WTC11 (cell line): Measurements from ENCODE around the gene TP53AIP1. TPM values are rescaled to one million over a fixed set of nuclear protein-coding genes. Genes with fewer than 3 reads are reported as not detected.

Experiments
- ATAC-seq: fragments of 200-7000 bp; cut with Tn5 transposase; 2 replicates; pipeline ENCODE4 v1.10.0; 2021; ENCODE audit warnings: mild to moderate bottlenecking, moderate library complexity
- CTCF ChIA-PET: fragments of 300-600 bp; sonication (Branson Sonifier 250); formaldehyde crosslinking; loops from one replicate; lab custom pipeline; 2021; ENCODE audit warnings: antibody characterized with exemption; lab: Charles Lee
- POLR2A ChIA-PET: fragments of 350-600 bp; sonication (Branson Sonifier 250); formaldehyde crosslinking; loops from one replicate; lab custom pipeline; 2021; ENCODE audit warnings: antibody characterized with exemption; lab: Charles Lee
- DNase-seq: peaks from one replicate; pipeline ENCODE4 v3.0.0; 2021; ENCODE audit warnings: low spot score
- H3K27ac Mint-ChIP-seq: 2 replicates; pipeline ENCODE4 v1.8.0; 2021; ENCODE audit warnings: mixed read lengths
- H3K27me3 Mint-ChIP-seq: 2 replicates; pipeline ENCODE4 v1.8.0; 2021; ENCODE audit warnings: low read depth, mild to moderate bottlenecking, moderate library complexity, mixed read lengths
- H3K36me3 Mint-ChIP-seq: 2 replicates; pipeline ENCODE4 v1.8.0; 2021; ENCODE audit warnings: mixed read lengths
- H3K4me1 Mint-ChIP-seq: 2 replicates; pipeline ENCODE4 v1.8.0; 2022; ENCODE audit warnings: mixed read lengths
- H3K4me3 Mint-ChIP-seq: 2 replicates; pipeline ENCODE4 v1.8.0; 2021; ENCODE audit warnings: mild to moderate bottlenecking, moderate library complexity, mixed read lengths
- H3K9me3 Mint-ChIP-seq: 2 replicates; pipeline ENCODE4 v1.8.0; 2021; ENCODE audit warnings: mixed read lengths
- ARID4B ChIP-seq: sonication (generic); formaldehyde crosslinking; IDR thresholded peaks from 2 replicates; pipeline ENCODE4 v1.8.0; 2023; ENCODE audit warnings: missing genetic modification reagents, mild to moderate bottlenecking, borderline replicate concordance
- ATF1 ChIP-seq: sonication (generic); formaldehyde crosslinking; IDR thresholded peaks from 2 replicates; pipeline ENCODE4 v1.8.1; 2023; ENCODE audit warnings: mild to moderate bottlenecking, moderate library complexity, missing genetic modification reagents
- ATF2 ChIP-seq: sonication (generic); formaldehyde crosslinking; IDR thresholded peaks from 2 replicates; pipeline ENCODE4 v1.8.1; 2022; ENCODE audit warnings: low read depth, missing genetic modification reagents, borderline replicate concordance
- CREB1 ChIP-seq: sonication (generic); formaldehyde crosslinking; IDR thresholded peaks from 2 replicates; pipeline ENCODE4 v1.8.0; 2023; ENCODE audit warnings: mild to moderate bottlenecking, missing genetic modification reagents
- FOXK1 ChIP-seq: sonication (generic); formaldehyde crosslinking; IDR thresholded peaks from 2 replicates; pipeline ENCODE4 v1.8.0; 2022; ENCODE audit warnings: mild to moderate bottlenecking, moderate library complexity, missing genetic modification reagents
- GTF2I ChIP-seq: fragments of 250-450 bp; sonication (Bioruptor Pico); conservative IDR thresholded peaks from 2 replicates; pipeline ENCODE4 v1.4.0; 2021; ENCODE audit warnings: mild to moderate bottlenecking
- JAZF1 ChIP-seq: fragments of 250-450 bp; sonication (Bioruptor Pico); IDR thresholded peaks from 2 replicates; pipeline ENCODE4 v1.9.0; 2021; ENCODE audit warnings: moderate library complexity, mild to moderate bottlenecking, inconsistent platforms
- SMAD3 ChIP-seq: sonication (generic); formaldehyde crosslinking; IDR thresholded peaks from 2 replicates; pipeline ENCODE4 v1.8.0; 2022; ENCODE audit warnings: missing genetic modification reagents, mild to moderate bottlenecking, borderline replicate concordance
- TP53 ChIP-seq: sonication (generic); formaldehyde crosslinking; IDR thresholded peaks from 2 replicates; pipeline ENCODE4 v1.8.1; 2023; ENCODE audit warnings: mild to moderate bottlenecking, missing genetic modification reagents
- ZNF121 ChIP-seq: sonication (generic); formaldehyde crosslinking; IDR thresholded peaks from 2 replicates; pipeline ENCODE4 v1.8.0; 2023; ENCODE audit warnings: missing genetic modification reagents
- ZNF219 ChIP-seq: sonication (generic); formaldehyde crosslinking; IDR thresholded peaks from 2 replicates; pipeline ENCODE4 v1.8.0; 2023; ENCODE audit warnings: missing genetic modification reagents, mild to moderate bottlenecking, borderline replicate concordance
- ZNF425 ChIP-seq: fragments of 250-450 bp; sonication (Bioruptor Pico); conservative IDR thresholded peaks from 2 replicates; pipeline ENCODE4 v1.9.0; 2021; ENCODE audit warnings: mild to moderate bottlenecking
- total RNA-seq: library from RNA; stranded (reverse); gene quantifications from 3 replicates; pipeline ENCODE4 v1.2.3, GENCODE V29; 2021
- TF ChIP-seq, protein P1 (sequence below): fragments of 250-450 bp; sonication (Bioruptor Pico); IDR thresholded peaks from 2 replicates; pipeline ENCODE4 v1.9.0; 2021; ENCODE audit warnings: mild to moderate bottlenecking, borderline replicate concordance
- TF ChIP-seq, protein P2 (sequence below): sonication (generic); formaldehyde crosslinking; IDR thresholded peaks from 2 replicates; pipeline ENCODE4 v1.8.1; 2022; ENCODE audit warnings: low read depth, mild to moderate bottlenecking, moderate library complexity, missing genetic modification reagents, borderline replicate concordance

The TP53AIP1 gene
- total RNA-seq, 1 experiment from 2014 or later = 0.07 TPM

- Mint-ChIP-seq H3K36me3 (no peaks in the 10 kb centered on the region), H3K4me1 (peaks cover 9% of the 10 kb centered on the region), H3K9me3 (no peaks in the 10 kb centered on the region), H3K27ac (no peak overlapping the region), H3K27me3 (no peaks in the 10 kb centered on the region), H3K4me3 (no peak overlapping the region)
- TF ChIP-seq ZNF121 (CRISPR knock-in tag) (no peak), TP53 (CRISPR knock-in tag) (no peak), JAZF1 (CRISPR knock-in tag) (no peak), SMAD3 (CRISPR knock-in tag) (no peak), ATF1 (CRISPR knock-in tag) (no peak), ZNF425 (no peak)
- TF ChIP-seq, protein P1, sequence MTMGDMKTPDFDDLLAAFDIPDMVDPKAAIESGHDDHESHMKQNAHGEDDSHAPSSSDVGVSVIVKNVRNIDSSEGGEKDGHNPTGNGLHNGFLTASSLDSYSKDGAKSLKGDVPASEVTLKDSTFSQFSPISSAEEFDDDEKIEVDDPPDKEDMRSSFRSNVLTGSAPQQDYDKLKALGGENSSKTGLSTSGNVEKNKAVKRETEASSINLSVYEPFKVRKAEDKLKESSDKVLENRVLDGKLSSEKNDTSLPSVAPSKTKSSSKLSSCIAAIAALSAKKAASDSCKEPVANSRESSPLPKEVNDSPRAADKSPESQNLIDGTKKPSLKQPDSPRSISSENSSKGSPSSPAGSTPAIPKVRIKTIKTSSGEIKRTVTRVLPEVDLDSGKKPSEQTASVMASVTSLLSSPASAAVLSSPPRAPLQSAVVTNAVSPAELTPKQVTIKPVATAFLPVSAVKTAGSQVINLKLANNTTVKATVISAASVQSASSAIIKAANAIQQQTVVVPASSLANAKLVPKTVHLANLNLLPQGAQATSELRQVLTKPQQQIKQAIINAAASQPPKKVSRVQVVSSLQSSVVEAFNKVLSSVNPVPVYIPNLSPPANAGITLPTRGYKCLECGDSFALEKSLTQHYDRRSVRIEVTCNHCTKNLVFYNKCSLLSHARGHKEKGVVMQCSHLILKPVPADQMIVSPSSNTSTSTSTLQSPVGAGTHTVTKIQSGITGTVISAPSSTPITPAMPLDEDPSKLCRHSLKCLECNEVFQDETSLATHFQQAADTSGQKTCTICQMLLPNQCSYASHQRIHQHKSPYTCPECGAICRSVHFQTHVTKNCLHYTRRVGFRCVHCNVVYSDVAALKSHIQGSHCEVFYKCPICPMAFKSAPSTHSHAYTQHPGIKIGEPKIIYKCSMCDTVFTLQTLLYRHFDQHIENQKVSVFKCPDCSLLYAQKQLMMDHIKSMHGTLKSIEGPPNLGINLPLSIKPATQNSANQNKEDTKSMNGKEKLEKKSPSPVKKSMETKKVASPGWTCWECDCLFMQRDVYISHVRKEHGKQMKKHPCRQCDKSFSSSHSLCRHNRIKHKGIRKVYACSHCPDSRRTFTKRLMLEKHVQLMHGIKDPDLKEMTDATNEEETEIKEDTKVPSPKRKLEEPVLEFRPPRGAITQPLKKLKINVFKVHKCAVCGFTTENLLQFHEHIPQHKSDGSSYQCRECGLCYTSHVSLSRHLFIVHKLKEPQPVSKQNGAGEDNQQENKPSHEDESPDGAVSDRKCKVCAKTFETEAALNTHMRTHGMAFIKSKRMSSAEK (CRISPR knock-in tag) = no peak
- DNase-seq (no peak), ATAC-seq (no peak)
- CTCF ChIA-PET = interaction anchor here (1.2 to 1.3 kb wide), 2 partner anchors 78 to 83 kb away, joined by 4 to 5 read pairs; no protein-coding TSS in a partner anchor
- POLR2A ChIA-PET = no interaction called here
These were observed 21.2 kb upstream of the TP53AIP1 start for GRCh38 chr11:128963744-128964325.

DNA sequence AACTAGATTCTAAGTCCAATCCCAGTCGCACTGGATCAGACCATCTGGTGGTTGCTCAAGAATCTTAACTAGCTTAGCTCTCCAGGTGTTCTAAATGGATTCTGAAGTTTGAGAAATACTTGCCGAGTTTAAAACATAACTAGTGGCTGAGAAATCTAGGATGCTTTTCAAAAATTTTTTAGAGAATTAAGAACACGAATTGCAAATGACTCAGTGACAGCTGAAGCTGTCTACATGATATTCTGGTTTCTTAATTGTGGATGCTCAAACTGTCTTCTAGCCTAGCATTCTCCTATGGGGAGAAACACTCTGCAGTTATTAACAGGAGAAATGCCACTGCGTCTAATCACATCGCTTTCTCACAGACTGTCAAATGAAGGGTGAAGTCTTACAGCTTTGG, 20.2 kb upstream of the TP53AIP1 start:
- Mint-ChIP-seq H3K36me3 (no peaks in the 10 kb centered on the region), H3K27ac (no peak overlapping the region), H3K27me3 (no peaks in the 10 kb centered on the region), H3K4me3 (no peak overlapping the region), H3K9me3 (no peaks in the 10 kb centered on the region), H3K4me1 (peaks cover 9% of the 10 kb centered on the region)
- no peak for DNase-seq
- ATAC-seq = no peak
- CTCF ChIA-PET = interaction anchor here (1.3 kb wide), 2 partner anchors 75 to 787 kb away, joined by 3 to 5 read pairs; no protein-coding TSS in a partner anchor
- POLR2A ChIA-PET = no interaction called here
- no peak for TF ChIP-seq ATF2
- no peak for TF ChIP-seq ZNF219 (CRISPR knock-in tag)

DNA sequence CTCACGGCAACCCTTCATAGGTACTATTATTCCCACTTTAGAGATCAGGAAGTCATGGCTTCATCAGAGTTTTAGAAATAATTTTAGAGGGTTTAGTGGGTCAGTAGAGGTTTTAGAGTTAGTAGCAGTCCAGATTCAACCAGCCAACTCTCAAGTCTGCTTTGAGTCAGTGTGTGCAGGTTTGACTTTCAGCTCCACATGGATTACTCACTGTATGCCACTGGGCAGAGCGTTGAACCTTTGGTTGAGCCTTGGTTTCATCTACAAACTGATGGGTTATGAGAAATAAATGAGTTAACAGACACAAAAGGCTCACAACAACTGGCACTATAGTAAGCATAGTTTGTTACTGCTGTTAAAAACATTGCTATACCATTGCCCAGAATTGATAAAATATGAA, 19.0 kb upstream of the TP53AIP1 start:
- DNase-seq = no peak
- no peak for TF ChIP-seq ZNF219 (CRISPR knock-in tag)
- TF ChIP-seq, protein P2, sequence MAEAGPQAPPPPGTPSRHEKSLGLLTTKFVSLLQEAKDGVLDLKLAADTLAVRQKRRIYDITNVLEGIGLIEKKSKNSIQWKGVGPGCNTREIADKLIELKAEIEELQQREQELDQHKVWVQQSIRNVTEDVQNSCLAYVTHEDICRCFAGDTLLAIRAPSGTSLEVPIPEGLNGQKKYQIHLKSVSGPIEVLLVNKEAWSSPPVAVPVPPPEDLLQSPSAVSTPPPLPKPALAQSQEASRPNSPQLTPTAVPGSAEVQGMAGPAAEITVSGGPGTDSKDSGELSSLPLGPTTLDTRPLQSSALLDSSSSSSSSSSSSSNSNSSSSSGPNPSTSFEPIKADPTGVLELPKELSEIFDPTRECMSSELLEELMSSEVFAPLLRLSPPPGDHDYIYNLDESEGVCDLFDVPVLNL (CRISPR knock-in tag) = no peak
- no peak for TF ChIP-seq ARID4B (CRISPR knock-in tag)
- TF ChIP-seq GTF2I (CRISPR knock-in tag) = no peak
- TF ChIP-seq FOXK1 (CRISPR knock-in tag) = no peak
- TF ChIP-seq ATF2 = no peak
- TF ChIP-seq CREB1 (CRISPR knock-in tag) = no peak
- no peak for ATAC-seq
- ChIA-PET CTCF (interaction anchor here (1.3 kb wide), 1 partner anchor 74 kb away, joined by 5 read pairs; no protein-coding TSS in a partner anchor), POLR2A (no interaction called here)
- Mint-ChIP-seq H3K27ac (no peak overlapping the region), H3K27me3 (no peaks in the 10 kb centered on the region; the same call in 1 of the 2 replicates), H3K36me3 (no peaks in the 10 kb centered on the region), H3K4me3 (no peak overlapping the region), H3K9me3 (no peaks in the 10 kb centered on the region), H3K4me1 (peaks cover 9% of the 10 kb centered on the region)
